ENCODE results near the gene NANP.

- no peak for TF ChIP-seq CTCF (IDR thresholded peaks at IDR 0.05)
- TF ChIP-seq ZFX (IDR thresholded peaks at IDR 0.05; ENCODE audit: borderline replicate concordance): no peak
These were observed 46.1 kb upstream of the NANP start for GRCh38 chr20:25669826-25670422.

Measured in 22Rv1 (cell line).